Measurements from ENCODE around the gene TEKTIP1. TPM values are rescaled to one million over a fixed set of nuclear protein-coding genes. Genes with fewer than 3 reads are reported as not detected.
"Not testable (repeated sequence)": the region's sequence is repeated elsewhere in the genome, so short reads cannot be mapped to it uniquely, and the experiment has no call there.

TEKTIP1 gene
- total RNA-seq, 2 experiments from 2014 or later = 1.4 to 2.5 TPM

GRCh38 chr19:3500429-3501101 is 38.4 kb upstream of the TEKTIP1 start, which contains the start of gene DOHH:
Gene DOHH, minus strand, starts transcription at chr19:3500674. Its CDS starts 3,860 bp downstream, at chr19:3496814.
- Mint-ChIP-seq H3K9me3 (ENCODE audit: low read depth) (no peaks in the 10 kb centered on the region), H3K36me3 (ENCODE audit: low read depth) (peaks cover 21% of the 10 kb centered on the region), H3K27me3 (no peaks in the 10 kb centered on the region), H3K4me3 (peak within 1 kb of the TSS; percentile 91), H3K4me1 (peaks cover 26% of the 10 kb centered on the region), H3K27ac (peak within 1 kb of the TSS; percentile 97)
- ChIA-PET CTCF (interaction anchor here (0.6 to 1.8 kb wide), 4 partner anchors 15 to 1240 kb away, joined by 3 to 11 read pairs (median 4); no protein-coding TSS in a partner anchor), POLR2A (interaction anchor here (0.5 to 0.6 kb wide), 3 partner anchors 184 to 440 kb away, joined by 3 to 8 read pairs (median 4); no protein-coding TSS in a partner anchor)
- intact Hi-C loops (cut with DNase I, micrococcal nuclease) = loop anchor here in 1 of 2 experiments (1.0 to 10.0 kb wide), 7 partner anchors 57 to 716 kb away; partner anchors contain the start of genes ANKRD24, MAP2K2, MFSD12 and SIRT6
- ATAC-seq (peak; percentile 95), DNase-seq (peak; percentile 98)

GRCh38 chr19:3501780-3502179 is 37.2 kb upstream of the TEKTIP1 start:
- H3K4me1 Mint-ChIP-seq = peaks cover 29% of the 10 kb centered on the region
- no peak overlapping the region for H3K27ac Mint-ChIP-seq
- intact Hi-C loops (cut with DNase I, micrococcal nuclease) = loop anchor here in 1 of 2 experiments (2.0 to 10.0 kb wide), 5 partner anchors 437 to 717 kb away; partner anchors contain the start of genes ANKRD24, MAP2K2, SIRT6 and THOP1
- H3K4me3 Mint-ChIP-seq = no peak overlapping the region
- ChIA-PET POLR2A (no interaction called here), CTCF (interaction anchor here (0.6 to 1.8 kb wide), 5 partner anchors 16 to 316 kb away, joined by 3 to 11 read pairs (median 3); no protein-coding TSS in a partner anchor)
- ATAC-seq (no peak), DNase-seq (no peak)
- no peaks in the 10 kb centered on the region for H3K9me3 Mint-ChIP-seq (ENCODE audit: low read depth)
- H3K27me3 Mint-ChIP-seq = no peaks in the 10 kb centered on the region
- H3K36me3 Mint-ChIP-seq (ENCODE audit: low read depth) = peaks cover 14% of the 10 kb centered on the region

GRCh38 chr19:3503036-3503572 is 35.9 kb upstream of the TEKTIP1 start:
- no peak for ATAC-seq

GRCh38 chr19:3504735-3505134 is 34.2 kb upstream of the TEKTIP1 start:
- H3K4me3 Mint-ChIP-seq = peak overlapping the region; percentile 84
- ATAC-seq (no peak), DNase-seq (no peak)
- ChIA-PET CTCF (no interaction called here), POLR2A (interaction anchor here (0.6 to 1.5 kb wide), 2 partner anchors 69 to 722 kb away, joined by 3 to 4 read pairs; partner anchors contain the start of gene SGTA)
- peaks cover 21% of the 10 kb centered on the region for H3K36me3 Mint-ChIP-seq (ENCODE audit: low read depth)
- H3K27me3 Mint-ChIP-seq = no peaks in the 10 kb centered on the region
- H3K9me3 Mint-ChIP-seq (ENCODE audit: low read depth) = no peaks in the 10 kb centered on the region
- H3K27ac Mint-ChIP-seq = peak overlapping the region; percentile 12
- intact Hi-C loops (cut with DNase I, micrococcal nuclease) = loop anchor here (2.0 to 10.0 kb wide), 9 partner anchors 53 to 1177 kb away; partner anchors contain the start of genes ANKRD24 (in 1 of the 2), HDGFL2 (in 1 of the 2), LSM7 (in 1 of the 2) and MAP2K2 (in 1 of the 2)
- H3K4me1 Mint-ChIP-seq = peaks cover 43% of the 10 kb centered on the region

More at GRCh38 chr19:3503036-3503572, 35.9 kb upstream of the TEKTIP1 start:
- no peaks in the 10 kb centered on the region for H3K27me3 Mint-ChIP-seq
- POLR2A ChIA-PET = no interaction called here
- peaks cover 34% of the 10 kb centered on the region for H3K4me1 Mint-ChIP-seq
- no peak overlapping the region for H3K27ac Mint-ChIP-seq
- no peak overlapping the region for H3K4me3 Mint-ChIP-seq
- no peak for DNase-seq
- intact Hi-C loops (cut with DNase I, micrococcal nuclease) = loop anchor here in 1 of 2 experiments (5.0 to 10.0 kb wide), 3 partner anchors 438 to 679 kb away; partner anchors contain the start of genes ANKRD24, MAP2K2, SIRT6 and TLE5
- peaks cover 14% of the 10 kb centered on the region for H3K36me3 Mint-ChIP-seq (ENCODE audit: low read depth)
- CTCF ChIA-PET = interaction anchor here (0.7 to 1.1 kb wide), 4 partner anchors 44 to 721 kb away, joined by 3 to 4 read pairs (median 3); no protein-coding TSS in a partner anchor
- no peaks in the 10 kb centered on the region for H3K9me3 Mint-ChIP-seq (ENCODE audit: low read depth)

GRCh38 chr19:3505598-3506383 is 33.2 kb upstream of the TEKTIP1 start, which contains the start of gene FZR1:
Gene FZR1, plus strand, starts transcription at chr19:3506311. Its CDS starts 16,679 bp downstream, at chr19:3522990.
- Mint-ChIP-seq H3K9me3 (ENCODE audit: low read depth) (no peaks in the 10 kb centered on the region), H3K4me1 (peaks cover 45% of the 10 kb centered on the region), H3K27ac (peak within 1 kb of the TSS; percentile 86), H3K36me3 (ENCODE audit: low read depth) (peaks cover 23% of the 10 kb centered on the region), H3K27me3 (no peaks in the 10 kb centered on the region), H3K4me3 (peak within 1 kb of the TSS; percentile 84)
- ChIA-PET POLR2A (no interaction called here), CTCF (interaction anchor here (1.0 kb wide), 1 partner anchor 76 kb away, joined by 3 read pairs; no protein-coding TSS in a partner anchor)
- DNase-seq (peak; percentile 100), ATAC-seq (peak; percentile 92)
- intact Hi-C loops (cut with DNase I, micrococcal nuclease) = loop anchor here (1.0 to 10.0 kb wide), 23 partner anchors 52 to 1641 kb away; partner anchors contain the start of genes MFSD12 (in 2 of the 2), MRPL54 (in 2 of the 2), CHAF1A (in 1 of the 2) and HDGFL2 (in 1 of the 2)

- Mint-ChIP-seq H3K4me1 (peaks cover 45% of the 10 kb centered on the region), H3K9me3 (ENCODE audit: low read depth) (no peaks in the 10 kb centered on the region), H3K27me3 (no peaks in the 10 kb centered on the region), H3K36me3 (ENCODE audit: low read depth) (peaks cover 23% of the 10 kb centered on the region), H3K4me3 (peak overlapping the region; percentile 84), H3K27ac (peak overlapping the region; percentile 64)
- intact Hi-C loops (cut with DNase I, micrococcal nuclease) = loop anchor here (1.0 to 10.0 kb wide), 22 partner anchors 51 to 1642 kb away; partner anchors contain the start of genes MFSD12 (in 2 of the 2), MRPL54 (in 2 of the 2), CHAF1A (in 1 of the 2) and HDGFL2 (in 1 of the 2)
- ATAC-seq = no peak
- ChIA-PET POLR2A (no interaction called here), CTCF (interaction anchor here (1.0 kb wide), 1 partner anchor 77 kb away, joined by 3 read pairs; no protein-coding TSS in a partner anchor)
- peak; percentile 43 for DNase-seq
These were observed 32.3 kb upstream of the TEKTIP1 start for GRCh38 chr19:3506384-3507340.

GRCh38 chr19:3507371-3508120 is 31.4 kb upstream of the TEKTIP1 start:
- Mint-ChIP-seq H3K9me3 (ENCODE audit: low read depth) (no peaks in the 10 kb centered on the region), H3K27me3 (no peaks in the 10 kb centered on the region), H3K4me3 (peak overlapping the region; percentile 84), H3K4me1 (peaks cover 48% of the 10 kb centered on the region), H3K36me3 (ENCODE audit: low read depth) (peaks cover 23% of the 10 kb centered on the region), H3K27ac (peak overlapping the region; percentile 64)
- DNase-seq (peak; percentile 68), ATAC-seq (no peak)
- ChIA-PET CTCF (no interaction called here), POLR2A (no interaction called here)
- intact Hi-C loops (cut with DNase I, micrococcal nuclease) = loop anchor here (2.0 to 10.0 kb wide), 9 partner anchors 50 to 1180 kb away; partner anchors contain the start of genes HDGFL2 (in 1 of the 2), LSM7 (in 1 of the 2), MAP2K2 (in 1 of the 2) and MFSD12 (in 1 of the 2)

- Mint-ChIP-seq H3K4me3 (peak overlapping the region; percentile 84), H3K4me1 (peaks cover 48% of the 10 kb centered on the region), H3K36me3 (ENCODE audit: low read depth) (peaks cover 23% of the 10 kb centered on the region), H3K27ac (peak overlapping the region; percentile 24)
- intact Hi-C loops (cut with DNase I, micrococcal nuclease) = loop anchor here (5.0 to 10.0 kb wide), 7 partner anchors 49 to 1181 kb away; partner anchors contain the start of genes HDGFL2 (in 1 of the 2), LSM7 (in 1 of the 2), MAP2K2 (in 1 of the 2) and MFSD12 (in 1 of the 2)
- H3K27me3 Mint-ChIP-seq; H3K9me3 Mint-ChIP-seq (ENCODE audit: low read depth); DNase-seq; ATAC-seq; CTCF ChIA-PET; POLR2A ChIA-PET: not testable (repeated sequence)
These were observed 30.8 kb upstream of the TEKTIP1 start for GRCh38 chr19:3508121-3508661.

All from activated CD4-positive, alpha-beta T cell treated with anti-CD3 and anti-CD28 coated beads for 36 hours (primary cell).